BJ (cell line): ENCODE results near the gene ETS1. TPM values are rescaled to one million over a fixed set of nuclear protein-coding genes. Genes with fewer than 3 reads are reported as not detected.

Experiments
- CTCF ChIA-PET: fragments of 350-600 bp; formaldehyde crosslinking; extraction: SDS; loops from one replicate; lab custom pipeline; 2021; ENCODE audit warnings: antibody characterized with exemption, inconsistent platforms; lab: Yijun Ruan, JAX
- POLR2A ChIA-PET: fragments of 300-600 bp; sonication (Branson Sonifier 250); formaldehyde crosslinking; extraction: SDS; loops from one replicate; lab custom pipeline; 2021; ENCODE audit warnings: antibody characterized with exemption; lab: Charles Lee
- DNase-seq: peaks from one replicate; pipeline ENCODE4 v3.0.0-alpha.2; 2011; ENCODE audit warnings: low read depth
- H3K27me3 ChIP-seq: 2 replicates; pipeline ENCODE4 v1.6.0; 2011; ENCODE audit warnings: low read length; ENCODE audit not compliant: control insufficient read depth, insufficient read depth
- H3K36me3 ChIP-seq: 2 replicates; pipeline ENCODE4 v1.5.1; 2011; ENCODE audit warnings: low read length; ENCODE audit not compliant: control insufficient read depth, insufficient read depth
- H3K4me3 ChIP-seq: 2 replicates; pipeline ENCODE4 v1.5.1; 2011; ENCODE audit warnings: low read depth, mild to moderate bottlenecking, control low read depth, low read length
- polyA plus RNA-seq: library from polyadenylated mRNA; depleted of rRNA; stranded (reverse); fragments of >200 nt; gene quantifications from 2 replicates; pipeline ENCODE4 v1.2.3, GENCODE V29; 2011
- TF ChIP-seq, protein P1 (sequence below): IDR thresholded peaks from 2 replicates; pipeline ENCODE4 v1.5.1; 2011; ENCODE audit warnings: low read depth, mild to moderate bottlenecking, control low read depth, inconsistent platforms, low read length, moderate library complexity; ENCODE audit not compliant: insufficient read depth

The ETS1 gene
- polyA plus RNA-seq, 1 experiment = 38.5 TPM

- CTCF ChIA-PET = interaction anchor here (0.6 to 1.4 kb wide), 6 partner anchors 8 to 1467 kb away, joined by 3 to 4 read pairs (median 4); no protein-coding TSS in a partner anchor
- POLR2A ChIA-PET = no interaction called here
- TF ChIP-seq, protein P1, sequence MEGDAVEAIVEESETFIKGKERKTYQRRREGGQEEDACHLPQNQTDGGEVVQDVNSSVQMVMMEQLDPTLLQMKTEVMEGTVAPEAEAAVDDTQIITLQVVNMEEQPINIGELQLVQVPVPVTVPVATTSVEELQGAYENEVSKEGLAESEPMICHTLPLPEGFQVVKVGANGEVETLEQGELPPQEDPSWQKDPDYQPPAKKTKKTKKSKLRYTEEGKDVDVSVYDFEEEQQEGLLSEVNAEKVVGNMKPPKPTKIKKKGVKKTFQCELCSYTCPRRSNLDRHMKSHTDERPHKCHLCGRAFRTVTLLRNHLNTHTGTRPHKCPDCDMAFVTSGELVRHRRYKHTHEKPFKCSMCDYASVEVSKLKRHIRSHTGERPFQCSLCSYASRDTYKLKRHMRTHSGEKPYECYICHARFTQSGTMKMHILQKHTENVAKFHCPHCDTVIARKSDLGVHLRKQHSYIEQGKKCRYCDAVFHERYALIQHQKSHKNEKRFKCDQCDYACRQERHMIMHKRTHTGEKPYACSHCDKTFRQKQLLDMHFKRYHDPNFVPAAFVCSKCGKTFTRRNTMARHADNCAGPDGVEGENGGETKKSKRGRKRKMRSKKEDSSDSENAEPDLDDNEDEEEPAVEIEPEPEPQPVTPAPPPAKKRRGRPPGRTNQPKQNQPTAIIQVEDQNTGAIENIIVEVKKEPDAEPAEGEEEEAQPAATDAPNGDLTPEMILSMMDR = no peak
- Histone ChIP-seq H3K4me3 (no peak overlapping the region), H3K27me3 (peaks cover 2% of the 10 kb centered on the region), H3K36me3 (no peaks in the 10 kb centered on the region)
- no peak for DNase-seq
Measured at GRCh38 chr11:128544471-128545051, 42.8 kb downstream of the ETS1 start.

DNA sequence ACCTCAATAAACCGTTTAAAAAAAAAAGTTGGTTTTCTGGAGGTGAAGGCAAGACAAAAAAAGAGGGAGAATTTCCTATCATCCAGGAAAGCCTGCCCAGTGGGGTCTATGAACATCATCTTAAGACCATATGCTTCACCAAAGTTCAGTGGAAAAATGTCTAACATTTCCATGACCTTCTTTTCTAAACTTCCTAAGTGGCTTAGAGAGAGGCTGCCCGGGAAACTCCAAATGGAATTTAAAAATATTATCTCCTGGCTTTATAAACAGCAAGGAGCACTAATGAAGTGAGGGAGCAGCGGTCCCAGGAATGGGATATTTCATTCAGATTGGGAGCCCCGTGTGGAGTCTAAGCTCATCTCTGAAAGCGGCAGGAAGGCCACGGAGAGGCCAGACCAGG is 46.9 kb downstream of the ETS1 start:
- no peak for DNase-seq
- peaks cover 2% of the 10 kb centered on the region; the same call in 1 of the 2 replicates for H3K27me3 ChIP-seq
- CTCF ChIA-PET = no interaction called here
- no peak overlapping the region for H3K4me3 ChIP-seq
- POLR2A ChIA-PET = interaction anchor here (0.6 kb wide), 1 partner anchor 8 kb away, joined by 9 read pairs; no protein-coding TSS in a partner anchor
- no peaks in the 10 kb centered on the region for H3K36me3 ChIP-seq
- TF ChIP-seq, protein P1 = no peak

GRCh38 chr11:128536506-128536905 is 50.9 kb downstream of the ETS1 start:
- ChIA-PET POLR2A (no interaction called here), CTCF (no interaction called here)
- no peaks in the 10 kb centered on the region for H3K36me3 ChIP-seq
- no peak for DNase-seq
- TF ChIP-seq, protein P1 = no peak
- no peaks in the 10 kb centered on the region for H3K27me3 ChIP-seq
- no peak overlapping the region for H3K4me3 ChIP-seq

GRCh38 chr11:128535468-128536457 is 51.6 kb downstream of the ETS1 start:
- Histone ChIP-seq H3K4me3 (no peak overlapping the region), H3K36me3 (no peaks in the 10 kb centered on the region), H3K27me3 (no peaks in the 10 kb centered on the region)
- CTCF ChIA-PET = interaction anchor here (2.0 kb wide), 1 partner anchor 12 kb away, joined by 4 read pairs; no protein-coding TSS in a partner anchor
- TF ChIP-seq, protein P1 = no peak
- DNase-seq = no peak
- POLR2A ChIA-PET = no interaction called here

GRCh38 chr11:128533472-128533871 is 53.9 kb downstream of the ETS1 start:
- Histone ChIP-seq H3K4me3 (no peak overlapping the region), H3K36me3 (no peaks in the 10 kb centered on the region), H3K27me3 (no peaks in the 10 kb centered on the region)
- TF ChIP-seq, protein P1 = no peak
- DNase-seq = no peak
- ChIA-PET CTCF (no interaction called here), POLR2A (no interaction called here)
